H1 (cell line): ENCODE results near the gene ATP9B. TPM values are rescaled to one million over a fixed set of nuclear protein-coding genes. Genes with fewer than 3 reads are reported as not detected.

Source experiments
- CHD1 ChIP-seq: IDR thresholded peaks from 2 replicates; pipeline ENCODE4 v1.6.1; 2012; ENCODE audit warnings: low read depth, low read length, improper control_type of control experiment
- CHD2 ChIP-seq: IDR thresholded peaks from 2 replicates; pipeline ENCODE4 v1.6.1; 2012; ENCODE audit warnings: low read length, improper control_type of control experiment
- EGR1 ChIP-seq: IDR thresholded peaks from 2 replicates; pipeline ENCODE4 v1.6.1; 2011; ENCODE audit warnings: low read depth, low read length, borderline replicate concordance
- RNF2 ChIP-seq: fragments of 200-900, 300-1000 bp; sonication (generic); IDR thresholded peaks from 2 replicates; pipeline ENCODE4 v1.7.1; 2016; ENCODE audit warnings: borderline replicate concordance, low read depth, mild to moderate bottlenecking, antibody characterized with exemption, low read length; ENCODE audit not compliant: poor library complexity, severe bottlenecking; ENCODE audit errors: missing control alignments
- SIX5 ChIP-seq: IDR thresholded peaks from 2 replicates; pipeline ENCODE4 v1.6.1; 2011; ENCODE audit warnings: mild to moderate bottlenecking, low read depth, low read length
- SP4 ChIP-seq: IDR thresholded peaks from 2 replicates; pipeline ENCODE4 v1.6.1; 2012; ENCODE audit warnings: low read length, inconsistent platforms
- SUZ12 ChIP-seq: fragments of 200-600 bp; sonication (generic); IDR thresholded peaks from 2 replicates; pipeline ENCODE4 v1.6.1; 2012; ENCODE audit warnings: mild to moderate bottlenecking, inconsistent platforms, low read length, moderate library complexity, mixed read lengths
- TAF1 ChIP-seq: IDR thresholded peaks from 2 replicates; pipeline ENCODE4 v1.6.1; 2011; ENCODE audit warnings: mild to moderate bottlenecking, low read depth, low read length
- YY1 ChIP-seq: IDR thresholded peaks from 2 replicates; pipeline ENCODE4 v1.6.1; 2011; ENCODE audit warnings: low read depth, mild to moderate bottlenecking, low read length
- polyA plus RNA-seq, 7 experiments: library from polyadenylated mRNA; depleted of rRNA in 3 of 7; stranded (reverse) in 5 of 7; unstranded in 2 of 7; fragments of >200 nt in 5 of 7; fragments of 200-250 nt in 2 of 7; gene quantifications; 1 replicate in 5 of 7; 2 replicates in 1 of 7; 4 replicates in 1 of 7; pipeline versions ENCODE4 v1.2.1 to v1.2.3, GENCODE V29; 2011 to 2013; ENCODE audit warnings: missing spikeins in 2 of 7, mixed read lengths in 2 of 7
- total RNA-seq: library from RNA; stranded (reverse); fragmentation: NEBNext Ultra II Directional; extraction: Animal tissue kit (Norgen Biotek cat#: 25700); gene quantifications from 2 replicates; pipeline ENCODE4 v1.2.1, GENCODE V29; 2021
- TF ChIP-seq, protein P1 (sequence below): fragments of 300-600 bp; sonication (generic); IDR thresholded peaks from 2 replicates; pipeline ENCODE4 v1.7.1; 2012; ENCODE audit warnings: low read length, moderate library complexity, mild to moderate bottlenecking, inconsistent platforms; ENCODE audit not compliant: insufficient replicate concordance

Gene ATP9B
- total and polyA plus RNA-seq, 2 of the 8 experiments (the other 6 are each of a cell fraction or from before 2014, with no cell fraction given) = 15.1 to 21.7 TPM

GRCh38 chr18:79396431-79397246, 327.4 kb downstream of the ATP9B start (continued):
- peak; percentile 41 for TF ChIP-seq RNF2
- peak; percentile 82 for TF ChIP-seq SUZ12
- TF ChIP-seq TAF1 = no peak
- no peak for TF ChIP-seq EGR1
- TF ChIP-seq, protein P1, sequence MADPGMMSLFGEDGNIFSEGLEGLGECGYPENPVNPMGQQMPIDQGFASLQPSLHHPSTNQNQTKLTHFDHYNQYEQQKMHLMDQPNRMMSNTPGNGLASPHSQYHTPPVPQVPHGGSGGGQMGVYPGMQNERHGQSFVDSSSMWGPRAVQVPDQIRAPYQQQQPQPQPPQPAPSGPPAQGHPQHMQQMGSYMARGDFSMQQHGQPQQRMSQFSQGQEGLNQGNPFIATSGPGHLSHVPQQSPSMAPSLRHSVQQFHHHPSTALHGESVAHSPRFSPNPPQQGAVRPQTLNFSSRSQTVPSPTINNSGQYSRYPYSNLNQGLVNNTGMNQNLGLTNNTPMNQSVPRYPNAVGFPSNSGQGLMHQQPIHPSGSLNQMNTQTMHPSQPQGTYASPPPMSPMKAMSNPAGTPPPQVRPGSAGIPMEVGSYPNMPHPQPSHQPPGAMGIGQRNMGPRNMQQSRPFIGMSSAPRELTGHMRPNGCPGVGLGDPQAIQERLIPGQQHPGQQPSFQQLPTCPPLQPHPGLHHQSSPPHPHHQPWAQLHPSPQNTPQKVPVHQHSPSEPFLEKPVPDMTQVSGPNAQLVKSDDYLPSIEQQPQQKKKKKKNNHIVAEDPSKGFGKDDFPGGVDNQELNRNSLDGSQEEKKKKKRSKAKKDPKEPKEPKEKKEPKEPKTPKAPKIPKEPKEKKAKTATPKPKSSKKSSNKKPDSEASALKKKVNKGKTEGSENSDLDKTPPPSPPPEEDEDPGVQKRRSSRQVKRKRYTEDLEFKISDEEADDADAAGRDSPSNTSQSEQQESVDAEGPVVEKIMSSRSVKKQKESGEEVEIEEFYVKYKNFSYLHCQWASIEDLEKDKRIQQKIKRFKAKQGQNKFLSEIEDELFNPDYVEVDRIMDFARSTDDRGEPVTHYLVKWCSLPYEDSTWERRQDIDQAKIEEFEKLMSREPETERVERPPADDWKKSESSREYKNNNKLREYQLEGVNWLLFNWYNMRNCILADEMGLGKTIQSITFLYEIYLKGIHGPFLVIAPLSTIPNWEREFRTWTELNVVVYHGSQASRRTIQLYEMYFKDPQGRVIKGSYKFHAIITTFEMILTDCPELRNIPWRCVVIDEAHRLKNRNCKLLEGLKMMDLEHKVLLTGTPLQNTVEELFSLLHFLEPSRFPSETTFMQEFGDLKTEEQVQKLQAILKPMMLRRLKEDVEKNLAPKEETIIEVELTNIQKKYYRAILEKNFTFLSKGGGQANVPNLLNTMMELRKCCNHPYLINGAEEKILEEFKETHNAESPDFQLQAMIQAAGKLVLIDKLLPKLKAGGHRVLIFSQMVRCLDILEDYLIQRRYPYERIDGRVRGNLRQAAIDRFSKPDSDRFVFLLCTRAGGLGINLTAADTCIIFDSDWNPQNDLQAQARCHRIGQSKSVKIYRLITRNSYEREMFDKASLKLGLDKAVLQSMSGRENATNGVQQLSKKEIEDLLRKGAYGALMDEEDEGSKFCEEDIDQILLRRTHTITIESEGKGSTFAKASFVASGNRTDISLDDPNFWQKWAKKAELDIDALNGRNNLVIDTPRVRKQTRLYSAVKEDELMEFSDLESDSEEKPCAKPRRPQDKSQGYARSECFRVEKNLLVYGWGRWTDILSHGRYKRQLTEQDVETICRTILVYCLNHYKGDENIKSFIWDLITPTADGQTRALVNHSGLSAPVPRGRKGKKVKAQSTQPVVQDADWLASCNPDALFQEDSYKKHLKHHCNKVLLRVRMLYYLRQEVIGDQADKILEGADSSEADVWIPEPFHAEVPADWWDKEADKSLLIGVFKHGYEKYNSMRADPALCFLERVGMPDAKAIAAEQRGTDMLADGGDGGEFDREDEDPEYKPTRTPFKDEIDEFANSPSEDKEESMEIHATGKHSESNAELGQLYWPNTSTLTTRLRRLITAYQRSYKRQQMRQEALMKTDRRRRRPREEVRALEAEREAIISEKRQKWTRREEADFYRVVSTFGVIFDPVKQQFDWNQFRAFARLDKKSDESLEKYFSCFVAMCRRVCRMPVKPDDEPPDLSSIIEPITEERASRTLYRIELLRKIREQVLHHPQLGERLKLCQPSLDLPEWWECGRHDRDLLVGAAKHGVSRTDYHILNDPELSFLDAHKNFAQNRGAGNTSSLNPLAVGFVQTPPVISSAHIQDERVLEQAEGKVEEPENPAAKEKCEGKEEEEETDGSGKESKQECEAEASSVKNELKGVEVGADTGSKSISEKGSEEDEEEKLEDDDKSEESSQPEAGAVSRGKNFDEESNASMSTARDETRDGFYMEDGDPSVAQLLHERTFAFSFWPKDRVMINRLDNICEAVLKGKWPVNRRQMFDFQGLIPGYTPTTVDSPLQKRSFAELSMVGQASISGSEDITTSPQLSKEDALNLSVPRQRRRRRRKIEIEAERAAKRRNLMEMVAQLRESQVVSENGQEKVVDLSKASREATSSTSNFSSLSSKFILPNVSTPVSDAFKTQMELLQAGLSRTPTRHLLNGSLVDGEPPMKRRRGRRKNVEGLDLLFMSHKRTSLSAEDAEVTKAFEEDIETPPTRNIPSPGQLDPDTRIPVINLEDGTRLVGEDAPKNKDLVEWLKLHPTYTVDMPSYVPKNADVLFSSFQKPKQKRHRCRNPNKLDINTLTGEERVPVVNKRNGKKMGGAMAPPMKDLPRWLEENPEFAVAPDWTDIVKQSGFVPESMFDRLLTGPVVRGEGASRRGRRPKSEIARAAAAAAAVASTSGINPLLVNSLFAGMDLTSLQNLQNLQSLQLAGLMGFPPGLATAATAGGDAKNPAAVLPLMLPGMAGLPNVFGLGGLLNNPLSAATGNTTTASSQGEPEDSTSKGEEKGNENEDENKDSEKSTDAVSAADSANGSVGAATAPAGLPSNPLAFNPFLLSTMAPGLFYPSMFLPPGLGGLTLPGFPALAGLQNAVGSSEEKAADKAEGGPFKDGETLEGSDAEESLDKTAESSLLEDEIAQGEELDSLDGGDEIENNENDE = no peak
- no peak for TF ChIP-seq CHD1
- TF ChIP-seq YY1 = no peak
- no peak for TF ChIP-seq SP4
- no peak for TF ChIP-seq CHD2
- TF ChIP-seq SIX5 = no peak
